Kidney (tissue), 14 donors: Measurements from ENCODE around the gene SF3B3. TPM values are rescaled to one million over a fixed set of nuclear protein-coding genes. Genes with fewer than 3 reads are reported as not detected.
"Not testable (repeated sequence)": the region's sequence is repeated elsewhere in the genome, so short reads cannot be mapped to it uniquely, and the experiment has no call there.

Source experiments
- DNase-seq, 5 donors: peaks; one replicate each; pipeline ENCODE4 v3.0.0-alpha.2; 2013 to 2020
- FAIRE-seq: peaks from 2 replicates; lab custom pipeline; 2012; peaks lifted over from hg19 to GRCh38; lab: Jason Lieb, UNC
- H3K27ac ChIP-seq, 2 donors: one replicate each; pipeline ENCODE4 v1.7.0; 2013; ENCODE audit warnings: low read depth in 2 of 2, low read length in 2 of 2, inconsistent platforms in 1 of 2
- H3K27me3 ChIP-seq: one replicate; pipeline ENCODE4 v1.7.1; 2013; ENCODE audit warnings: low read length, inconsistent platforms; ENCODE audit not compliant: control insufficient read depth, insufficient read depth
- H3K36me3 ChIP-seq, 3 donors: one replicate each; pipeline versions ENCODE4 v1.7.0 to v1.7.1; 2013; ENCODE audit warnings: low read length in 3 of 3, control low read depth in 1 of 3, inconsistent platforms in 1 of 3; ENCODE audit not compliant: insufficient read depth in 3 of 3, control insufficient read depth in 2 of 3
- H3K4me1 ChIP-seq, 3 donors: one replicate each; pipeline versions ENCODE4 v1.7.0 to v1.7.1; 2013; ENCODE audit warnings: low read length in 3 of 3, inconsistent platforms in 1 of 3, low read depth in 1 of 3; ENCODE audit not compliant: control insufficient read depth in 2 of 3, insufficient read depth in 2 of 3
- H3K4me3 ChIP-seq, 3 donors: one replicate each; pipeline versions ENCODE4 v1.7.0 to v1.8.1; 2013; ENCODE audit warnings: low read length in 3 of 3, control low read depth in 1 of 3, inconsistent platforms in 1 of 3
- H3K9ac ChIP-seq, 3 donors: one replicate each; pipeline versions ENCODE4 v1.7.0 to v1.7.1; 2013; ENCODE audit warnings: low read length in 3 of 3, control low read depth in 1 of 3, inconsistent platforms in 1 of 3
- H3K9me3 ChIP-seq, 3 donors: one replicate each; pipeline versions ENCODE4 v1.7.0 to v1.7.1; 2013; ENCODE audit warnings: low read length in 3 of 3, control low read depth in 1 of 3, inconsistent platforms in 1 of 3; ENCODE audit not compliant: control insufficient read depth in 2 of 3, insufficient read depth in 1 of 3
- CTCF ChIP-seq: IDR thresholded peaks from 3 replicates; pipeline ENCODE4 v1.5.1; 2012; ENCODE audit warnings: mild to moderate bottlenecking, moderate library complexity, borderline replicate concordance; ENCODE audit not compliant: insufficient read depth; ENCODE audit errors: extremely low read depth
- intact Hi-C: fragments of 100-400 bp; cut with DNase I; formaldehyde crosslinking; loops from one replicate; pipeline ENCODE4 v1.11.1; 2022
- polyA plus RNA-seq: library from polyadenylated mRNA; stranded (reverse); fragments of 350-450 nt; fragmentation: Illumina TruSeq; extraction: RNeasy Lipid Tissue Mini Kit (QIAGEN cat#74804); gene quantifications from one replicate; pipeline ENCODE4 v1.2.3, GENCODE V29; 2014; ENCODE audit warnings: low read depth, low replicate concordance; ENCODE audit not compliant: insufficient read depth
- total RNA-seq: library from RNA; stranded (reverse); fragmentation: NEBNext Ultra II Directional; extraction: Animal tissue kit (Norgen Biotek cat#: 25700); gene quantifications from one replicate; pipeline ENCODE4 v1.2.1, GENCODE V29; 2021
- donor health status: control.
- donor health status: control.
- donor health status: control.
- donor health status: control.
- donor health status: control.
- donor health status: DM: yes; HTN: yes; CAD: no.
- donor health status: Normal renal cell carcinoma (clear cell type).

The SF3B3 gene
- total and polyA plus RNA-seq, 2 donors from 2014 or later = 92.9 to 246 TPM

- no peak overlapping the region for H3K9ac ChIP-seq
- H3K27me3 ChIP-seq = no peaks in the 10 kb centered on the region
- intact Hi-C loops = no loop called here
- TF ChIP-seq CTCF = no peak
- H3K4me3 ChIP-seq = no peak overlapping the region
- H3K9me3 ChIP-seq = no peaks in the 10 kb centered on the region
- H3K36me3 ChIP-seq = peaks cover 0 to 13% (median 6%) of the 10 kb centered on the region in 3 donors
- peaks cover 0 to 10% (median 4%) of the 10 kb centered on the region in 3 donors for H3K4me1 ChIP-seq
- H3K27ac ChIP-seq = no peak overlapping the region
- FAIRE-seq (no peak), DNase-seq (no peak)
Measured at GRCh38 chr16:70520612-70521297, 2.9 kb upstream of the SF3B3 start.

- H3K27ac ChIP-seq = no peak overlapping the region
- TF ChIP-seq CTCF = no peak
- no peaks in the 10 kb centered on the region for H3K9me3 ChIP-seq
- DNase-seq = no peak
- FAIRE-seq = no peak
- intact Hi-C loops = no loop called here
- H3K4me3 ChIP-seq = peak overlapping the region; percentile 95 to 99 (median 99)
- H3K27me3 ChIP-seq = no peaks in the 10 kb centered on the region
- H3K9ac ChIP-seq = peak overlapping the region; percentile 51 to 100 (median 96)
- H3K4me1 ChIP-seq = peaks cover 0 to 10% (median 4%) of the 10 kb centered on the region in 3 donors
- H3K36me3 ChIP-seq = peaks cover 0 to 9% (median 7%) of the 10 kb centered on the region in 3 donors
Measured at GRCh38 chr16:70522216-70523075, 1.2 kb upstream of the SF3B3 start.

GRCh38 chr16:70523076-70523742 lies 407 bp upstream of the SF3B3 start, which contains the start of gene COG4:
COG4 (minus strand) TSS chr16:70523554; CDS start chr16:70523543, 11 bp downstream.
- Histone ChIP-seq H3K9me3 (no peaks in the 10 kb centered on the region), H3K4me1 (peaks cover 0 to 10% (median 4%) of the 10 kb centered on the region in 3 donors), H3K9ac (peak within 1 kb of the TSS; percentile 85 to 100 (median 96)), H3K4me3 (peak within 1 kb of the TSS; percentile 95 to 99 (median 99)), H3K36me3 (peaks cover 0 to 9% (median 5%) of the 10 kb centered on the region in 3 donors), H3K27me3 (no peaks in the 10 kb centered on the region), H3K27ac (peak within 1 kb of the TSS; percentile 83 to 91)
- FAIRE-seq (no peak), DNase-seq (peak; percentile 89 to 96 (median 94))
- intact Hi-C loops = no loop called here
- no peak for TF ChIP-seq CTCF

- H3K27ac ChIP-seq = peak overlapping the region; percentile 83 to 91
- intact Hi-C loops = not testable (repeated sequence)
- DNase-seq = peak in 3 of 5 donors; percentile 49 to 68 (median 62)
Measured at GRCh38 chr16:70524399-70524825, 796 bp downstream of the SF3B3 start.

More at GRCh38 chr16:70524399-70524825, 796 bp downstream of the SF3B3 start:
- H3K4me3 ChIP-seq = peak overlapping the region; percentile 95 to 99 (median 99)
- not testable (repeated sequence) for H3K4me1 ChIP-seq, FAIRE-seq, H3K9me3 ChIP-seq, H3K27me3 ChIP-seq
- peak overlapping the region; percentile 85 to 100 (median 96) for H3K9ac ChIP-seq
- peaks cover 4 to 16% (median 6%) of the 10 kb centered on the region in 3 donors for H3K36me3 ChIP-seq
